CD14-positive monocyte (primary cell): ENCODE measurements around the gene CDH13. TPM values are rescaled to one million over a fixed set of nuclear protein-coding genes. Genes with fewer than 3 reads are reported as not detected.

Source experiments
- DNase-seq, 3 donors: peaks; one replicate each; pipeline ENCODE4 v3.0.0-alpha.2; 2011 to 2022
- H2AFZ ChIP-seq: 2 replicates; pipeline ENCODE4 v1.6.0; 2012; ENCODE audit warnings: mild to moderate bottlenecking, low read depth, low read length, inconsistent platforms; ENCODE audit not compliant: insufficient read depth, poor library complexity, severe bottlenecking
- H3K27ac ChIP-seq, 2 donors: 1 replicate in 1 of 2; 2 replicates in 1 of 2; pipeline ENCODE4 v1.5.1; 2012 to 2013; ENCODE audit warnings: low read length in 2 of 2, control low read depth in 1 of 2, inconsistent platforms in 1 of 2, low read depth in 1 of 2, mild to moderate bottlenecking in 1 of 2
- H3K27me3 ChIP-seq, 2 donors: one replicate each; pipeline versions ENCODE4 v1.6.0 to v1.6.1; 2011 to 2013; ENCODE audit warnings: low read length in 2 of 2; ENCODE audit not compliant: control insufficient read depth in 2 of 2, insufficient read depth in 2 of 2
- H3K36me3 ChIP-seq, 2 donors: replicated peaks in 1 of 2; 1 replicate in 1 of 2; 2 replicates in 1 of 2; pipeline versions ENCODE4 v1.5.1 to v1.6.1; 2012 to 2013; ENCODE audit warnings: low read length in 2 of 2, control low read depth in 1 of 2, inconsistent platforms in 1 of 2, mild to moderate bottlenecking in 1 of 2; ENCODE audit not compliant: insufficient read depth in 2 of 2, control insufficient read depth in 1 of 2
- H3K4me1 ChIP-seq, 2 donors: 1 replicate in 1 of 2; 2 replicates in 1 of 2; pipeline versions ENCODE4 v1.5.1 to v1.6.1; 2012 to 2013; ENCODE audit warnings: low read length in 2 of 2, control low read depth in 1 of 2, inconsistent platforms in 1 of 2, mild to moderate bottlenecking in 1 of 2, moderate library complexity in 1 of 2; ENCODE audit not compliant: insufficient read depth in 2 of 2, control insufficient read depth in 1 of 2
- H3K4me2 ChIP-seq: replicated peaks from 2 replicates; pipeline ENCODE3; 2012; ENCODE audit warnings: low read length, moderate library complexity, mild to moderate bottlenecking; ENCODE audit not compliant: poor library complexity, severe bottlenecking; ENCODE audit errors: extremely low read depth
- H3K4me3 ChIP-seq, 3 experiments: fragments of 200-600 bp in 1 of 3; sonication (generic) in 1 of 3; replicated peaks in 1 of 3; 1 replicate in 2 of 3; 2 replicates in 1 of 3; pipeline ENCODE4 v1.5.1; 2011 to 2013; ENCODE audit warnings: low read length in 3 of 3, mild to moderate bottlenecking in 3 of 3, control low read depth in 2 of 3, low read depth in 2 of 3, inconsistent platforms in 1 of 3, moderate library complexity in 1 of 3
- H3K79me2 ChIP-seq: 2 replicates; pipeline ENCODE4 v1.6.0; 2012; ENCODE audit warnings: mild to moderate bottlenecking, control low read depth, inconsistent platforms, low read length, moderate library complexity; ENCODE audit not compliant: insufficient read depth
- H3K9ac ChIP-seq: 2 replicates; pipeline ENCODE4 v1.6.0; 2017; ENCODE audit warnings: low read length, mild to moderate bottlenecking; ENCODE audit not compliant: insufficient read depth, poor library complexity, severe bottlenecking
- H3K9me3 ChIP-seq, 2 donors: replicated peaks in 1 of 2; 1 replicate in 1 of 2; 2 replicates in 1 of 2; pipeline versions ENCODE4 v1.5.1 to v1.6.1; 2012 to 2013; ENCODE audit warnings: low read length in 2 of 2, control low read depth in 1 of 2; ENCODE audit not compliant: control insufficient read depth in 1 of 2, insufficient read depth in 1 of 2
- H4K20me1 ChIP-seq: 2 replicates; pipeline ENCODE4 v1.6.0; 2012; ENCODE audit warnings: mild to moderate bottlenecking, low read length, control low read depth, moderate library complexity; ENCODE audit not compliant: insufficient read depth
- H3K27ac Mint-ChIP-seq, 7 donors: one replicate each; pipeline ENCODE4 v1.8.0; 2020; ENCODE audit warnings: mild to moderate bottlenecking in 7 of 7, mixed read lengths in 7 of 7, moderate library complexity in 6 of 7, inconsistent platforms in 2 of 7
- H3K27me3 Mint-ChIP-seq, 3 donors: one replicate each; pipeline ENCODE4 v1.8.0; 2021 to 2022; ENCODE audit warnings: low read depth in 3 of 3, mild to moderate bottlenecking in 3 of 3, mixed read lengths in 3 of 3, moderate library complexity in 3 of 3, inconsistent platforms in 1 of 3
- H3K36me3 Mint-ChIP-seq, 2 donors: one replicate each; pipeline ENCODE4 v1.8.0; 2020; ENCODE audit warnings: mixed read lengths in 2 of 2, inconsistent platforms in 1 of 2, mild to moderate bottlenecking in 1 of 2
- H3K4me1 Mint-ChIP-seq: one replicate; pipeline ENCODE4 v1.8.0; 2020; ENCODE audit warnings: mild to moderate bottlenecking, mixed read lengths
- H3K4me3 Mint-ChIP-seq, 2 donors: one replicate each; pipeline ENCODE4 v1.8.0; 2020; ENCODE audit warnings: mild to moderate bottlenecking in 2 of 2, mixed read lengths in 2 of 2, moderate library complexity in 1 of 2
- H3K9me3 Mint-ChIP-seq, 7 donors: one replicate each; pipeline ENCODE4 v1.8.0; 2020 to 2022; ENCODE audit warnings: mixed read lengths in 7 of 7, mild to moderate bottlenecking in 6 of 7, moderate library complexity in 6 of 7, inconsistent platforms in 2 of 7
- WGBS: methylation state at CpG from one replicate; pipeline ENCODE4 v1.1.5; 2013; ENCODE audit warnings: missing lambda C conversion rate; ENCODE audit not compliant: insufficient coverage; 5-methylcytosine and 5-hydroxymethylcytosine counted together
- intact Hi-C, 2 donors: fragments of 100-400 bp; cut with micrococcal nuclease; formaldehyde crosslinking; loops; one replicate each; pipeline versions ENCODE4 v1.15.0 to v1.15.1; 2023
- polyA plus RNA-seq, 3 donors: library from polyadenylated mRNA; depleted of rRNA in 1 of 3; unstranded in 2 of 3; stranded (reverse) in 1 of 3; fragments of 300-500 nt in 2 of 3; fragments of >200 nt in 1 of 3; fragmentation: Illumina TruSeq in 2 of 3; gene quantifications; 1 replicate in 2 of 3; 2 replicates in 1 of 3; pipeline ENCODE4 v1.2.3, GENCODE V29; 2012 to 2021
- TF ChIP-seq, protein P1 (sequence below): fragments of 200-600 bp; IDR thresholded peaks from one replicate; pipeline ENCODE4 v1.8.0; 2022; ENCODE audit warnings: antibody characterized with exemption, mild to moderate bottlenecking

The CDH13 gene
- polyA plus RNA-seq, 3 donors: 0.13 to 0.19 TPM; not detected in 1

- peaks cover 0 to 15% of the 10 kb centered on the region in 2 donors for H3K9me3 ChIP-seq
- TF ChIP-seq, protein P1, sequence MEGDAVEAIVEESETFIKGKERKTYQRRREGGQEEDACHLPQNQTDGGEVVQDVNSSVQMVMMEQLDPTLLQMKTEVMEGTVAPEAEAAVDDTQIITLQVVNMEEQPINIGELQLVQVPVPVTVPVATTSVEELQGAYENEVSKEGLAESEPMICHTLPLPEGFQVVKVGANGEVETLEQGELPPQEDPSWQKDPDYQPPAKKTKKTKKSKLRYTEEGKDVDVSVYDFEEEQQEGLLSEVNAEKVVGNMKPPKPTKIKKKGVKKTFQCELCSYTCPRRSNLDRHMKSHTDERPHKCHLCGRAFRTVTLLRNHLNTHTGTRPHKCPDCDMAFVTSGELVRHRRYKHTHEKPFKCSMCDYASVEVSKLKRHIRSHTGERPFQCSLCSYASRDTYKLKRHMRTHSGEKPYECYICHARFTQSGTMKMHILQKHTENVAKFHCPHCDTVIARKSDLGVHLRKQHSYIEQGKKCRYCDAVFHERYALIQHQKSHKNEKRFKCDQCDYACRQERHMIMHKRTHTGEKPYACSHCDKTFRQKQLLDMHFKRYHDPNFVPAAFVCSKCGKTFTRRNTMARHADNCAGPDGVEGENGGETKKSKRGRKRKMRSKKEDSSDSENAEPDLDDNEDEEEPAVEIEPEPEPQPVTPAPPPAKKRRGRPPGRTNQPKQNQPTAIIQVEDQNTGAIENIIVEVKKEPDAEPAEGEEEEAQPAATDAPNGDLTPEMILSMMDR: no peak
- H3K4me3 ChIP-seq: no peak overlapping the region
- H3K4me2 ChIP-seq: no peak overlapping the region
- WGBS: no CpG with 5 or more reads among the region's 2 CpGs
- Mint-ChIP-seq H3K27me3 (peaks cover 40 to 55% (median 41%) of the 10 kb centered on the region in 3 donors), H3K4me1 (no peaks in the 10 kb centered on the region), H3K9me3 (peaks cover 0 to 7% (median 0%) of the 10 kb centered on the region in 7 donors), H3K4me3 (no peak overlapping the region), H3K27ac (no peak overlapping the region), H3K36me3 (no peaks in the 10 kb centered on the region)
- peaks cover 27 to 61% of the 10 kb centered on the region in 2 donors for H3K27me3 ChIP-seq
- no peak overlapping the region for H2AFZ ChIP-seq
- no peaks in the 10 kb centered on the region for H3K79me2 ChIP-seq
- no peaks in the 10 kb centered on the region for H4K20me1 ChIP-seq
- H3K27ac ChIP-seq: no peak overlapping the region
- DNase-seq: no peak
- intact Hi-C loops: no loop called here
- H3K9ac ChIP-seq: no peak overlapping the region
- no peaks in the 10 kb centered on the region for H3K36me3 ChIP-seq
- no peaks in the 10 kb centered on the region for H3K4me1 ChIP-seq
Measured at GRCh38 chr16:82630219-82630618, 3.5 kb downstream of the CDH13 start.

DNA sequence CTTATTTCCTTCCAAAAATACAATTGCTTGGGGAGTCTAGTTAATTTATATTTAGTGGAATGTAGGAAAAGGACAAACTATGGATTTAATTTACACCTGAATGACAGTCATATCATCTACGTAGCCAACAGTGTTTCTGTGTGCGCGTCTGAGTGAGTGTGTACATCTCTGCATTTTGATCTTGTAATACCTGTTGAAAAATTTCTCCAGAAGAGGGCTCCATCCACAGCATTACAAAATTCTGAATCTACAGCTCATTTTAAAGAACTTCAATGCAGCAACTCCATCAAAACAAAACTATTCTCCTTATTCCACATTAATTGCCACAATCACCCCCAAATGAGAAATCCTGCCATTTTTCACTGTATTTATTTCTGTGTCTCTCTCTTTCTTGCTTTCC, 3.9 kb downstream of the CDH13 start:
- no peaks in the 10 kb centered on the region for H4K20me1 ChIP-seq
- TF ChIP-seq, protein P1: no peak
- no peak overlapping the region for H3K9ac ChIP-seq
- peaks cover 37 to 51% (median 37%) of the 10 kb centered on the region in 3 donors for H3K27me3 Mint-ChIP-seq
- intact Hi-C loops: no loop called here
- H3K4me3 Mint-ChIP-seq: no peak overlapping the region
- no peaks in the 10 kb centered on the region for H3K4me1 Mint-ChIP-seq
- H3K4me2 ChIP-seq: no peak overlapping the region
- H3K27ac ChIP-seq: no peak overlapping the region
- no peak overlapping the region for H2AFZ ChIP-seq
- peaks cover 0 to 6% (median 0%) of the 10 kb centered on the region in 7 donors for H3K9me3 Mint-ChIP-seq
- H3K27me3 ChIP-seq: peaks cover 26 to 56% of the 10 kb centered on the region in 2 donors
- no CpG with 5 or more reads among the region's 3 CpGs for WGBS
- DNase-seq: no peak
- H3K9me3 ChIP-seq: peaks cover 0 to 15% of the 10 kb centered on the region in 2 donors
- H3K27ac Mint-ChIP-seq: no peak overlapping the region
- no peaks in the 10 kb centered on the region for H3K4me1 ChIP-seq
- no peak overlapping the region for H3K4me3 ChIP-seq
- H3K36me3 Mint-ChIP-seq: no peaks in the 10 kb centered on the region
- H3K79me2 ChIP-seq: no peaks in the 10 kb centered on the region
- no peaks in the 10 kb centered on the region for H3K36me3 ChIP-seq
